ENCODE data around the gene CASD1.

- TF ChIP-seq, protein P1, sequence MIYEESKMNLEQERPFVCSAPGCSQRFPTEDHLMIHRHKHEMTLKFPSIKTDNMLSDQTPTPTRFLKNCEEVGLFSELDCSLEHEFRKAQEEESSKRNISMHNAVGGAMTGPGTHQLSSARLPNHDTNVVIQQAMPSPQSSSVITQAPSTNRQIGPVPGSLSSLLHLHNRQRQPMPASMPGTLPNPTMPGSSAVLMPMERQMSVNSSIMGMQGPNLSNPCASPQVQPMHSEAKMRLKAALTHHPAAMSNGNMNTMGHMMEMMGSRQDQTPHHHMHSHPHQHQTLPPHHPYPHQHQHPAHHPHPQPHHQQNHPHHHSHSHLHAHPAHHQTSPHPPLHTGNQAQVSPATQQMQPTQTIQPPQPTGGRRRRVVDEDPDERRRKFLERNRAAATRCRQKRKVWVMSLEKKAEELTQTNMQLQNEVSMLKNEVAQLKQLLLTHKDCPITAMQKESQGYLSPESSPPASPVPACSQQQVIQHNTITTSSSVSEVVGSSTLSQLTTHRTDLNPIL (CRISPR knock-in tag; IDR thresholded peaks at IDR 0.05; ENCODE audit: low read depth) = no peak
- no peak for TF ChIP-seq ZNF8 (CRISPR knock-in tag; IDR thresholded peaks at IDR 0.05)
- no peak for TF ChIP-seq ZNF70 (CRISPR knock-in tag; IDR thresholded peaks at IDR 0.05)
- no peak for TF ChIP-seq RARB (CRISPR knock-in tag; IDR thresholded peaks at IDR 0.05)
- TF ChIP-seq ZNF565 (CRISPR knock-in tag; conservative IDR thresholded peaks at IDR 0.05; ENCODE audit: low read depth) = no peak
- TF ChIP-seq ESRRG (CRISPR knock-in tag; IDR thresholded peaks at IDR 0.05) = no peak
- TF ChIP-seq, protein P2, sequence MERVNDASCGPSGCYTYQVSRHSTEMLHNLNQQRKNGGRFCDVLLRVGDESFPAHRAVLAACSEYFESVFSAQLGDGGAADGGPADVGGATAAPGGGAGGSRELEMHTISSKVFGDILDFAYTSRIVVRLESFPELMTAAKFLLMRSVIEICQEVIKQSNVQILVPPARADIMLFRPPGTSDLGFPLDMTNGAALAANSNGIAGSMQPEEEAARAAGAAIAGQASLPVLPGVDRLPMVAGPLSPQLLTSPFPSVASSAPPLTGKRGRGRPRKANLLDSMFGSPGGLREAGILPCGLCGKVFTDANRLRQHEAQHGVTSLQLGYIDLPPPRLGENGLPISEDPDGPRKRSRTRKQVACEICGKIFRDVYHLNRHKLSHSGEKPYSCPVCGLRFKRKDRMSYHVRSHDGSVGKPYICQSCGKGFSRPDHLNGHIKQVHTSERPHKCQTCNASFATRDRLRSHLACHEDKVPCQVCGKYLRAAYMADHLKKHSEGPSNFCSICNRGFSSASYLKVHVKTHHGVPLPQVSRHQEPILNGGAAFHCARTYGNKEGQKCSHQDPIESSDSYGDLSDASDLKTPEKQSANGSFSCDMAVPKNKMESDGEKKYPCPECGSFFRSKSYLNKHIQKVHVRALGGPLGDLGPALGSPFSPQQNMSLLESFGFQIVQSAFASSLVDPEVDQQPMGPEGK (CRISPR knock-in tag; IDR thresholded peaks at IDR 0.05; ENCODE audit: borderline replicate concordance) = no peak
- TF ChIP-seq, protein P3, sequence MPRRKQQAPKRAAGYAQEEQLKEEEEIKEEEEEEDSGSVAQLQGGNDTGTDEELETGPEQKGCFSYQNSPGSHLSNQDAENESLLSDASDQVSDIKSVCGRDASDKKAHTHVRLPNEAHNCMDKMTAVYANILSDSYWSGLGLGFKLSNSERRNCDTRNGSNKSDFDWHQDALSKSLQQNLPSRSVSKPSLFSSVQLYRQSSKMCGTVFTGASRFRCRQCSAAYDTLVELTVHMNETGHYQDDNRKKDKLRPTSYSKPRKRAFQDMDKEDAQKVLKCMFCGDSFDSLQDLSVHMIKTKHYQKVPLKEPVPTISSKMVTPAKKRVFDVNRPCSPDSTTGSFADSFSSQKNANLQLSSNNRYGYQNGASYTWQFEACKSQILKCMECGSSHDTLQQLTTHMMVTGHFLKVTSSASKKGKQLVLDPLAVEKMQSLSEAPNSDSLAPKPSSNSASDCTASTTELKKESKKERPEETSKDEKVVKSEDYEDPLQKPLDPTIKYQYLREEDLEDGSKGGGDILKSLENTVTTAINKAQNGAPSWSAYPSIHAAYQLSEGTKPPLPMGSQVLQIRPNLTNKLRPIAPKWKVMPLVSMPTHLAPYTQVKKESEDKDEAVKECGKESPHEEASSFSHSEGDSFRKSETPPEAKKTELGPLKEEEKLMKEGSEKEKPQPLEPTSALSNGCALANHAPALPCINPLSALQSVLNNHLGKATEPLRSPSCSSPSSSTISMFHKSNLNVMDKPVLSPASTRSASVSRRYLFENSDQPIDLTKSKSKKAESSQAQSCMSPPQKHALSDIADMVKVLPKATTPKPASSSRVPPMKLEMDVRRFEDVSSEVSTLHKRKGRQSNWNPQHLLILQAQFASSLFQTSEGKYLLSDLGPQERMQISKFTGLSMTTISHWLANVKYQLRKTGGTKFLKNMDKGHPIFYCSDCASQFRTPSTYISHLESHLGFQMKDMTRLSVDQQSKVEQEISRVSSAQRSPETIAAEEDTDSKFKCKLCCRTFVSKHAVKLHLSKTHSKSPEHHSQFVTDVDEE (CRISPR knock-in tag; IDR thresholded peaks at IDR 0.05) = no peak
- TF ChIP-seq ZFP3 (CRISPR knock-in tag; IDR thresholded peaks at IDR 0.05) = no peak
- no peak for TF ChIP-seq PPARA (CRISPR knock-in tag; IDR thresholded peaks at IDR 0.05; ENCODE audit: borderline replicate concordance)
Observed at GRCh38 chr7:94514140-94514889, 4.7 kb downstream of the CASD1 start.
